ENCODE data around the gene IL10RB.
"Not testable (repeated sequence)": the region's sequence is repeated elsewhere in the genome, so short reads cannot be mapped to it uniquely, and the experiment has no call there.

Gene IL10RB

GRCh38 chr21:33232291-33233034 is 33.7 kb upstream of the IL10RB start:
- Histone ChIP-seq H3K4me1 (ENCODE audit: insufficient read depth, low read length) (peaks cover 7% of the 10 kb centered on the region), H3K27me3 (ENCODE audit: control insufficient read depth in 1 of 2, insufficient read depth in 2 of 2, low read length in 2 of 2) (no peaks in the 10 kb centered on the region), H3K27ac (ENCODE audit: low read depth, low read length) (peak overlapping the region; percentile 4), H3K36me3 (ENCODE audit: insufficient read depth, low read length) (no peaks in the 10 kb centered on the region), H3K9me3 (ENCODE audit: low read length) (no peaks in the 10 kb centered on the region), H3K4me3 (ENCODE audit: low read depth in 1 of 2, low read length in 2 of 2) (no peak overlapping the region), H3K9ac (ENCODE audit: low read length) (no peak overlapping the region)

GRCh38 chr21:33234635-33235520 is 31.3 kb upstream of the IL10RB start:
- H3K27ac ChIP-seq (ENCODE audit: low read depth, low read length): no peak overlapping the region
- H3K9ac ChIP-seq (ENCODE audit: low read length): no peak overlapping the region
- H3K9me3 ChIP-seq (ENCODE audit: low read length): no peaks in the 10 kb centered on the region
- H3K4me3 ChIP-seq (ENCODE audit: low read depth in 1 of 2, low read length in 2 of 2): no peak overlapping the region
- H3K27me3 ChIP-seq (ENCODE audit: control insufficient read depth in 1 of 2, insufficient read depth in 2 of 2, low read length in 2 of 2): no peaks in the 10 kb centered on the region
- H3K36me3 ChIP-seq (ENCODE audit: insufficient read depth, low read length): no peaks in the 10 kb centered on the region
- H3K4me1 ChIP-seq (ENCODE audit: insufficient read depth, low read length): no peaks in the 10 kb centered on the region

- H3K9me3 ChIP-seq (ENCODE audit: low read length): no peaks in the 10 kb centered on the region
- H3K9ac ChIP-seq (ENCODE audit: low read length): no peak overlapping the region
- H3K36me3 ChIP-seq (ENCODE audit: insufficient read depth, low read length): no peaks in the 10 kb centered on the region
- no peaks in the 10 kb centered on the region for H3K4me1 ChIP-seq (ENCODE audit: insufficient read depth, low read length)
- H3K4me3 ChIP-seq (ENCODE audit: low read depth in 1 of 2, low read length in 2 of 2): no peak overlapping the region
- no peaks in the 10 kb centered on the region for H3K27me3 ChIP-seq (ENCODE audit: control insufficient read depth in 1 of 2, insufficient read depth in 2 of 2, low read length in 2 of 2)
- no peak overlapping the region for H3K27ac ChIP-seq (ENCODE audit: low read depth, low read length)
These were observed 30.0 kb upstream of the IL10RB start for GRCh38 chr21:33236013-33236686.

DNA sequence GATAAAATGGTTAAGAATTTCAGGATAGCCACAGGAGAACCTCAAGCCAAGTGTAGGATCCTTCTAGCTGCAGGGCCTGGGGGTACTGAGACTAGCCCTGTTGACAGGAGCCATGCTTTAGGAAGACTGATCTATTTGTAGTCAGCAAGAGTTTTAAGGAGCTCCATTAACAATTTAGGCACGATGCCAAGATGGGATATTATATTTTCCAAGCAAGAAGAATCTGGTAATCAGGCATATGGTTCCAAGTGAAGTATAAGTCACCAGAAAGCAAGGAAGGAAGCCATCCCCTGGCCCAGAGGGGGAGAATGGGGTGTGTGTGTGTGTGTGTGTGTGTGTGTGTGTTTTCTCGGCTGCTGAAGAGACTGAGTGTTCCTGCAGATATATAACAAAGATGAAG is 29.4 kb upstream of the IL10RB start:
- H3K27ac ChIP-seq (ENCODE audit: low read depth, low read length): no peak overlapping the region
- H3K27me3 ChIP-seq (ENCODE audit: control insufficient read depth in 1 of 2, insufficient read depth in 2 of 2, low read length in 2 of 2): no peaks in the 10 kb centered on the region
- no peaks in the 10 kb centered on the region for H3K9me3 ChIP-seq (ENCODE audit: low read length)
- no peak overlapping the region for H3K9ac ChIP-seq (ENCODE audit: low read length)
- H3K36me3 ChIP-seq (ENCODE audit: insufficient read depth, low read length): no peaks in the 10 kb centered on the region
- no peaks in the 10 kb centered on the region for H3K4me1 ChIP-seq (ENCODE audit: insufficient read depth, low read length)
- H3K4me3 ChIP-seq (ENCODE audit: low read depth in 1 of 2, low read length in 2 of 2): no peak overlapping the region

GRCh38 chr21:33237486-33237885 is 28.7 kb upstream of the IL10RB start:
- Histone ChIP-seq H3K9me3 (ENCODE audit: low read length) (no peaks in the 10 kb centered on the region), H3K36me3 (ENCODE audit: insufficient read depth, low read length) (peaks cover 4% of the 10 kb centered on the region), H3K27ac (ENCODE audit: low read depth, low read length) (no peak overlapping the region), H3K9ac (ENCODE audit: low read length) (no peak overlapping the region), H3K4me3 (ENCODE audit: low read depth in 1 of 2, low read length in 2 of 2) (no peak overlapping the region), H3K27me3 (ENCODE audit: control insufficient read depth in 1 of 2, insufficient read depth in 2 of 2, low read length in 2 of 2) (no peaks in the 10 kb centered on the region), H3K4me1 (ENCODE audit: insufficient read depth, low read length) (no peaks in the 10 kb centered on the region)

GRCh38 chr21:33238146-33238545 is 28.0 kb upstream of the IL10RB start:
- peaks cover 4% of the 10 kb centered on the region for H3K36me3 ChIP-seq (ENCODE audit: insufficient read depth, low read length)
- H3K9ac ChIP-seq (ENCODE audit: low read length): no peak overlapping the region
- H3K9me3 ChIP-seq (ENCODE audit: low read length): no peaks in the 10 kb centered on the region
- no peaks in the 10 kb centered on the region for H3K4me1 ChIP-seq (ENCODE audit: insufficient read depth, low read length)
- H3K4me3 ChIP-seq (ENCODE audit: low read depth in 1 of 2, low read length in 2 of 2): no peak overlapping the region
- H3K27ac ChIP-seq (ENCODE audit: low read depth, low read length): no peak overlapping the region
- H3K27me3 ChIP-seq (ENCODE audit: control insufficient read depth in 1 of 2, insufficient read depth in 2 of 2, low read length in 2 of 2): no peaks in the 10 kb centered on the region

GRCh38 chr21:33238565-33239255 is 27.5 kb upstream of the IL10RB start:
- H3K4me3 ChIP-seq (ENCODE audit: low read depth in 1 of 2, low read length in 2 of 2): no peak overlapping the region
- no peaks in the 10 kb centered on the region for H3K9me3 ChIP-seq (ENCODE audit: low read length)
- no peaks in the 10 kb centered on the region for H3K27me3 ChIP-seq (ENCODE audit: control insufficient read depth in 1 of 2, insufficient read depth in 2 of 2, low read length in 2 of 2)
- no peak overlapping the region for H3K27ac ChIP-seq (ENCODE audit: low read depth, low read length)
- H3K4me1 ChIP-seq (ENCODE audit: insufficient read depth, low read length): no peaks in the 10 kb centered on the region
- no peak overlapping the region for H3K9ac ChIP-seq (ENCODE audit: low read length)
- H3K36me3 ChIP-seq (ENCODE audit: insufficient read depth, low read length): peaks cover 4% of the 10 kb centered on the region

- H3K9me3 ChIP-seq (ENCODE audit: low read length); H3K4me1 ChIP-seq (ENCODE audit: insufficient read depth, low read length); H3K27ac ChIP-seq (ENCODE audit: low read depth, low read length); H3K36me3 ChIP-seq (ENCODE audit: insufficient read depth, low read length); H3K9ac ChIP-seq (ENCODE audit: low read length); H3K4me3 ChIP-seq (ENCODE audit: low read depth in 1 of 2, low read length in 2 of 2); H3K27me3 ChIP-seq (ENCODE audit: control insufficient read depth in 1 of 2, insufficient read depth in 2 of 2, low read length in 2 of 2): not testable (repeated sequence)
These were observed 26.5 kb upstream of the IL10RB start for GRCh38 chr21:33239559-33240127.

- H3K27ac ChIP-seq (ENCODE audit: low read depth, low read length): no peak overlapping the region
- no peak overlapping the region for H3K9ac ChIP-seq (ENCODE audit: low read length)
- no peaks in the 10 kb centered on the region for H3K4me1 ChIP-seq (ENCODE audit: insufficient read depth, low read length)
- no peaks in the 10 kb centered on the region for H3K9me3 ChIP-seq (ENCODE audit: low read length)
- H3K4me3 ChIP-seq (ENCODE audit: low read depth in 1 of 2, low read length in 2 of 2): no peak overlapping the region
- no peaks in the 10 kb centered on the region for H3K27me3 ChIP-seq (ENCODE audit: control insufficient read depth in 1 of 2, insufficient read depth in 2 of 2, low read length in 2 of 2)
- peaks cover 4% of the 10 kb centered on the region for H3K36me3 ChIP-seq (ENCODE audit: insufficient read depth, low read length)
These were observed 25.8 kb upstream of the IL10RB start for GRCh38 chr21:33240404-33240803.

GRCh38 chr21:33241846-33242245 is 24.3 kb upstream of the IL10RB start:
- Histone ChIP-seq H3K9ac (ENCODE audit: low read length) (no peak overlapping the region), H3K4me1 (ENCODE audit: insufficient read depth, low read length) (no peaks in the 10 kb centered on the region)

DNA sequence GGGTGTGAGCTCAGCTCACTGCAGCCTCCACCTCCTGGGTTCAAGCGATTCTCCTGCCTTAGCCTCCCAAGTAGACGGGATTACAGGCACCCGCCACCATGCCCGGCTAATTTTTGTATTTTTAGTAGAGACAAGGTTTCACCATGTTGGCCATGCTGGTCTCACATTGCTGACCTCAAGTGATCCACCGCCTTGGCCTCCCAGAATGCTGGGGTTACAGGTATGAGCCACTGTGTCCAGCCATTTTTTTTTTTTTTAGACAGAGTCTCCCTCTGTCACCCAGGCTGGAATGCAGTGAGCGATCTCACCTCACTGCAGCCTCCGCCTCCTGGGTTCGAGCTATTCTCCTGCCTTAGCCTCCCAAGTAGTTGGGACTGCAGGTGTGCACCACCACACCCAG is 23.3 kb upstream of the IL10RB start:
- H3K9ac ChIP-seq (ENCODE audit: low read length); H3K9me3 ChIP-seq (ENCODE audit: low read length); H3K4me1 ChIP-seq (ENCODE audit: insufficient read depth, low read length); H3K4me3 ChIP-seq (ENCODE audit: low read depth in 1 of 2, low read length in 2 of 2); H3K27me3 ChIP-seq (ENCODE audit: control insufficient read depth in 1 of 2, insufficient read depth in 2 of 2, low read length in 2 of 2); H3K27ac ChIP-seq (ENCODE audit: low read depth, low read length): not testable (repeated sequence)
- peaks cover 18% of the 10 kb centered on the region for H3K36me3 ChIP-seq (ENCODE audit: insufficient read depth, low read length)

More at GRCh38 chr21:33241846-33242245, 24.3 kb upstream of the IL10RB start:
- Histone ChIP-seq H3K9me3 (ENCODE audit: low read length) (no peaks in the 10 kb centered on the region), H3K36me3 (ENCODE audit: insufficient read depth, low read length) (peaks cover 11% of the 10 kb centered on the region), H3K27me3 (ENCODE audit: control insufficient read depth in 1 of 2, insufficient read depth in 2 of 2, low read length in 2 of 2) (no peaks in the 10 kb centered on the region), H3K4me3 (ENCODE audit: low read depth in 1 of 2, low read length in 2 of 2) (no peak overlapping the region), H3K27ac (ENCODE audit: low read depth, low read length) (no peak overlapping the region)
